NCI-H1436 (cell line): ENCODE measurements around the gene LRRC1.

Experiments
- DNase-seq: peaks from one replicate; lab custom pipeline; 2025; lab: John Stamatoyannopoulos, UW

Gene LRRC1

GRCh38 chr6:53961679-53962370 lies 167.0 kb downstream of the LRRC1 start:
- DNase-seq: no peak

- DNase-seq: no peak
These were observed 167.8 kb downstream of the LRRC1 start for GRCh38 chr6:53962646-53963045.

- DNase-seq: no peak
These were observed 172.6 kb downstream of the LRRC1 start for GRCh38 chr6:53967415-53967814.
